DND-41 (cell line): ENCODE measurements around the gene CAPN3.

Experiments used
- ATAC-seq: fragments of 200-7000 bp; cut with Tn5 transposase; 3 replicates; pipeline ENCODE4 v1.9.1; 2021; ENCODE audit warnings: low read depth; ENCODE audit not compliant: insufficient read depth
- DNase-seq: peaks from one replicate; pipeline ENCODE4 v3.0.0-alpha.2; 2020
- H2AFZ ChIP-seq: 2 replicates; pipeline ENCODE4 v1.6.0; 2012; ENCODE audit warnings: low read depth, low read length
- H3K27ac ChIP-seq: 2 replicates; pipeline ENCODE4 v1.5.1; 2012; ENCODE audit warnings: low read length, inconsistent platforms
- H3K27me3 ChIP-seq: fragments of 200-600 bp; sonication (generic); 2 replicates; pipeline ENCODE4 v1.6.0; 2012; ENCODE audit warnings: low read length, mild to moderate bottlenecking, inconsistent platforms; ENCODE audit not compliant: insufficient read depth, poor library complexity
- H3K36me3 ChIP-seq: 2 replicates; pipeline ENCODE4 v1.5.1; 2012; ENCODE audit warnings: low read length, inconsistent platforms; ENCODE audit not compliant: insufficient read depth
- H3K4me1 ChIP-seq: 2 replicates; pipeline ENCODE4 v1.5.1; 2012; ENCODE audit warnings: mild to moderate bottlenecking, low read length; ENCODE audit not compliant: insufficient read depth
- H3K4me2 ChIP-seq: 2 replicates; pipeline ENCODE4 v1.6.0; 2012; ENCODE audit warnings: mild to moderate bottlenecking, moderate library complexity, low read length, inconsistent platforms; ENCODE audit not compliant: insufficient read depth
- H3K4me3 ChIP-seq, 2 experiments: fragments of 200-600 bp in 1 of 2; shearing (Covaris generic) in 1 of 2; 2 replicates each; pipeline ENCODE4 v1.5.1; 2012 to 2016; ENCODE audit warnings: inconsistent platforms in 2 of 2, low read length in 2 of 2, mild to moderate bottlenecking in 2 of 2, low read depth in 1 of 2, moderate library complexity in 1 of 2
- H3K79me2 ChIP-seq: 2 replicates; pipeline ENCODE4 v1.6.0; 2012; ENCODE audit warnings: low read length, inconsistent platforms; ENCODE audit not compliant: insufficient read depth
- H3K9ac ChIP-seq: 2 replicates; pipeline ENCODE4 v1.6.0; 2012; ENCODE audit warnings: low read depth, mild to moderate bottlenecking, inconsistent platforms, low read length, moderate library complexity
- H3K9me3 ChIP-seq: 2 replicates; pipeline ENCODE4 v1.5.1; 2012; ENCODE audit warnings: low read length, moderate library complexity, mild to moderate bottlenecking, inconsistent platforms; ENCODE audit not compliant: insufficient read depth, severe bottlenecking
- H4K20me1 ChIP-seq: 2 replicates; pipeline ENCODE4 v1.6.0; 2012; ENCODE audit warnings: low read length; ENCODE audit not compliant: insufficient read depth
- CTCF ChIP-seq: IDR thresholded peaks from 2 replicates; pipeline ENCODE4 v1.5.1; 2012; ENCODE audit warnings: borderline replicate concordance, low read length, moderate library complexity, mild to moderate bottlenecking; ENCODE audit not compliant: poor library complexity, severe bottlenecking; ENCODE audit errors: extremely low read depth
- EZH2 ChIP-seq: IDR thresholded peaks from 3 replicates; pipeline ENCODE4 v1.6.1; 2012; ENCODE audit warnings: borderline replicate concordance, low read depth, mild to moderate bottlenecking, moderate library complexity, low read length, inconsistent platforms; ENCODE audit not compliant: severe bottlenecking

Gene CAPN3

GRCh38 chr15:42364529-42364928 is 5.2 kb downstream of the CAPN3 start:
- no peak for ATAC-seq
- DNase-seq, result no peak
- Histone ChIP-seq H3K36me3 (no peaks in the 10 kb centered on the region), H3K4me3 (no peak overlapping the region), H3K27me3 (no peaks in the 10 kb centered on the region), H3K27ac (no peak overlapping the region), H4K20me1 (no peaks in the 10 kb centered on the region), H3K79me2 (no peaks in the 10 kb centered on the region), H3K4me1 (no peaks in the 10 kb centered on the region), H2AFZ (no peak overlapping the region), H3K4me2 (no peak overlapping the region), H3K9ac (no peak overlapping the region), H3K9me3 (no peaks in the 10 kb centered on the region)
- TF ChIP-seq EZH2 (no peak), CTCF (no peak)

GRCh38 chr15:42365921-42366550 is 6.7 kb downstream of the CAPN3 start:
- TF ChIP-seq EZH2, result no peak
- no peak for TF ChIP-seq CTCF
- no peak for ATAC-seq

GRCh38 chr15:42367041-42367440 is 7.7 kb downstream of the CAPN3 start:
- no peak for TF ChIP-seq EZH2
- no peak for TF ChIP-seq CTCF
- no peak for DNase-seq
- no peak overlapping the region for H3K27ac ChIP-seq

More at GRCh38 chr15:42365921-42366550, 6.7 kb downstream of the CAPN3 start:
- H3K4me2 ChIP-seq, result no peak overlapping the region
- no peaks in the 10 kb centered on the region for H3K36me3 ChIP-seq
- no peaks in the 10 kb centered on the region for H3K79me2 ChIP-seq
- H3K27ac ChIP-seq, result no peak overlapping the region
- DNase-seq, result no peak
- no peak overlapping the region for H3K4me3 ChIP-seq
- no peaks in the 10 kb centered on the region for H3K4me1 ChIP-seq
- no peaks in the 10 kb centered on the region for H3K27me3 ChIP-seq
- H4K20me1 ChIP-seq, result no peaks in the 10 kb centered on the region
- H3K9ac ChIP-seq, result no peak overlapping the region
- no peak overlapping the region for H2AFZ ChIP-seq
- no peaks in the 10 kb centered on the region for H3K9me3 ChIP-seq

More at GRCh38 chr15:42367041-42367440, 7.7 kb downstream of the CAPN3 start:
- H3K9me3 ChIP-seq, result no peaks in the 10 kb centered on the region
- no peak overlapping the region for H3K9ac ChIP-seq
- H3K4me2 ChIP-seq, result no peak overlapping the region
- no peaks in the 10 kb centered on the region for H4K20me1 ChIP-seq
- no peaks in the 10 kb centered on the region for H3K27me3 ChIP-seq
- ATAC-seq, result no peak
- H2AFZ ChIP-seq, result no peak overlapping the region
- H3K4me1 ChIP-seq, result no peaks in the 10 kb centered on the region
- no peaks in the 10 kb centered on the region for H3K36me3 ChIP-seq
- H3K79me2 ChIP-seq, result no peaks in the 10 kb centered on the region
- H3K4me3 ChIP-seq, result no peak overlapping the region
